GM12872 (cell line): ENCODE results near the gene PCBP3.

Experiments used
- TF ChIP-seq, protein P1 (sequence below): IDR thresholded peaks from 3 replicates; pipeline ENCODE4 v1.5.1; 2011; ENCODE audit warnings: low read depth, mild to moderate bottlenecking, low read length, moderate library complexity; ENCODE audit not compliant: insufficient read depth

The PCBP3 gene

DNA sequence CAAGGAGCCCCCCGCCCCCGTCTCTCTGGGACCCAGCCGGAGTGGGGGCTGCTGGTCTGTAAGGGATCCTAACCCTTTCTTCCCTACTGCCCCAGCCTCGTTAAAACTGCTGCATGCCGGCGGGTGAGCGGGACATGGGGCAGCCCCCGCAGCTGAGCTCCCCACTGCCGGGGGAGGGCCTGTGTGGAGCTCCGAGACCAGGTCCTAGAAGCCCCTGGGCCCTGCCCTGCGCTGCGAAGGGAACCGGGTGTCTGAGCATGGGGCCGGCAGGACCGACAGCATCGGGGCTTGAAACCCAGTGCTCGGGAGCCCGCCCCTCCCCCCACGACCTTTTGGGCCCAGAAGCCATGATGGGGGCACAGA lies 328.8 kb downstream of the PCBP3 start:
- TF ChIP-seq, protein P1, sequence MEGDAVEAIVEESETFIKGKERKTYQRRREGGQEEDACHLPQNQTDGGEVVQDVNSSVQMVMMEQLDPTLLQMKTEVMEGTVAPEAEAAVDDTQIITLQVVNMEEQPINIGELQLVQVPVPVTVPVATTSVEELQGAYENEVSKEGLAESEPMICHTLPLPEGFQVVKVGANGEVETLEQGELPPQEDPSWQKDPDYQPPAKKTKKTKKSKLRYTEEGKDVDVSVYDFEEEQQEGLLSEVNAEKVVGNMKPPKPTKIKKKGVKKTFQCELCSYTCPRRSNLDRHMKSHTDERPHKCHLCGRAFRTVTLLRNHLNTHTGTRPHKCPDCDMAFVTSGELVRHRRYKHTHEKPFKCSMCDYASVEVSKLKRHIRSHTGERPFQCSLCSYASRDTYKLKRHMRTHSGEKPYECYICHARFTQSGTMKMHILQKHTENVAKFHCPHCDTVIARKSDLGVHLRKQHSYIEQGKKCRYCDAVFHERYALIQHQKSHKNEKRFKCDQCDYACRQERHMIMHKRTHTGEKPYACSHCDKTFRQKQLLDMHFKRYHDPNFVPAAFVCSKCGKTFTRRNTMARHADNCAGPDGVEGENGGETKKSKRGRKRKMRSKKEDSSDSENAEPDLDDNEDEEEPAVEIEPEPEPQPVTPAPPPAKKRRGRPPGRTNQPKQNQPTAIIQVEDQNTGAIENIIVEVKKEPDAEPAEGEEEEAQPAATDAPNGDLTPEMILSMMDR: no peak

DNA sequence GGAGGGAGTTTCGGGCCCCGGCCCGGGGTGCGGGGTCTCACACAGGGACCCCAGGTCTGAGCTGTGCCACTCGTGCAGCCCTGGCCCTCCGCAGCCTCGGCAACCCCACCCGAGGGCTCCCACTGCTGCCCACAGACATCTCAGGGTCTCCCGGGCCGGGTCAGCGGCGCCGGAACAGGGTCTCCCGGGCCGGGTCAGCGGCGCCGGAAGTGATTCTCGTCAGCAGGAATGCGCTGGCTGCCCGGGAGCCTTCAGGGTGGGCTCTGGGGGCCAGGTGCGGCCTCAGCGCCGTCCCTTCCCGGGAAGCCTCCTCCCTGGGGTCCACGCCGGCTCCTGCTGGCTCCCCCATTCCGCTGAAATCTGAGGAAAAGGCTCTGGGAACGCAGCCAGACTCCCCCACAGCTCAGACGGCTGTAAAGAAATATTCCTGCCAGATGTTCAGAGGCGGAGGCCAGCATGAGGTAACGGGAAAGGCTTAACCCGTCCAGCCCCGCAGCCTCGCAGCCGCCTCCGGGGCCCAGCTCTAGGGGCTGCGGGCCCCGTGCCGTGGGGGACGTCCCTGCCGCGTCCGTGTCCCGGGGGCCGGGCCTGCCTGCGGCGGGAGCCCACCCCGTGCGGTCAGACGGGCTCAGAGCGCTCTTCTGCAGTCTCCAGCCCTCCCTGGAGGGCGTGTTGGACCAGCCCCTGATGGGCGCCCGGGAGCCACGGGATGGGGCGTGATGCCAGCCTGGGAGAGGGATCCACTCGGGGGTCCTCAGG lies 329.4 kb downstream of the PCBP3 start:
- TF ChIP-seq, protein P1: no peak

DNA sequence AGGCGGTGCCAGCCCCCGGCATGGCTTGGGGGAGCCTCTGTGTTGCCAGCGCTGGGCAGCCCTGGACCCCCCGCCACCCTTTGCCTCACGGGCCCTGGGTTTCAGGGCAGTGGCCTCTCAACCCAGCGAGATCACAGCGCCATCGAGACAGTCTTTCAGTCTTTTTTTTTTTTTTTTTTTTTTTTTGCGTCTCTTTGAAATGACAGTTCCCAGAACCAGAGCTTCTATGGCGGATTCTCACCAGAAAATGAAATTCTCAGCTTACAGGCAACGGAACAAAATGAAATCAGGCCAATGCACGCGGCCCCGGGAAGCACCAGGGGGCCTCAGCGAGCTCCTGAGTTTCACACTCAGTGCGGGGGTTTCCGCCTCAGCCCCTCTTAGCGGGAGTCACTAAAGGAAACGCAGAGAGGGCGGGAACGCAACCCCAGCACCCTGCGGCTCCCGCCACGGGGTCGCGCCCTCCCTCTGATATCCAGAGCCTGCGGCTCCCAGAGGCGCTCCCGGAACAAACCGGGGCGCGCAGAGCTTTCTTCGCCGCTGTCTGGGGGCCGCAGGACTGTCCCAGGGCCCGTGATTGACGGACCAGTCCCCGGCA lies 330.0 kb downstream of the PCBP3 start:
- TF ChIP-seq, protein P1: peak; percentile 60

DNA sequence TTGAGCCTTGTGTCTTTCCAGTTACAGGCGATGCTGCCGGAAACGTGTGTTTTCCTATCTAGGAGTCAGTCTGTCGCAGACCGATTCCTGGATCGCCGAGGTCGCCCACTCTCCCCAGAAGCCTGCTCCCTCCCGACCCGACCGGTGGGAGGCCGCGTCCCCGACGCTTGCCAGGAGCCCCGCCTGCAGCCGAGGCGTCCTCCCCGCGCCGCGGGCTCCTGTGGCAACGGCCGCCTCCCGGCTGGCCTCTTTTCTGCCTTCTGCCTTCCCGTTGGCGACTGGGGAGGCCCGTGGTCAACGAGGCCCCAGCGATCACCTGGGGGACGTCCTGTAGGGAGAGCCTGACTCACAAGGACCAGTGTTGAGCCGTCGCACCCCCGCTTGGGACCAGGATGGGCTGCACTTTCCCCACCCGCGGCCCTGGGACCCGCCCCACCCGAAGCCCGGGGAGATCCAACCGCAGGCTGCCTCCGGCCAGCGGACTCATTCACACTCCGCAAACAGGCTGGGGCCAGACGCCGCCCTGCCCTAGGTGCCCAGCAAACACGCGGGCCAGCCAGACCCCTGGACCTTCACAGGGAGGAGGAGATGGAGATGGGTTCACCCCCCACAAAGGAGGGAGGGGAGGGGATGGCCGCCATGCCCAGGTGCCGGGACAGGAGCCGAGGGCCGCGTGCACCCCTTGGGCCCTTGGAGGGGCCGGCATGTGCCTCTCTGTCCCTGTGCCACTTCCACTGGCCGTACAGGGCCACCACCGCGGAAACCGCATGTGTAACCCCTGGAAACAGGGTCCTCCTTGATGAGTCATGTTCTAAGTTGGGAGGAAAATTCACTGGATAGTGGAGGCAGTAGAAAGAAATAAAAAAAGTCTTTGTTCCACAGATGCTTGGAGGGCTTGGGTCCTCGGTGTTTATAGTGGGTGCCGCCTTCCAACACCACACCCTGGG lies 330.8 kb downstream of the PCBP3 start:
- TF ChIP-seq, protein P1: no peak

DNA sequence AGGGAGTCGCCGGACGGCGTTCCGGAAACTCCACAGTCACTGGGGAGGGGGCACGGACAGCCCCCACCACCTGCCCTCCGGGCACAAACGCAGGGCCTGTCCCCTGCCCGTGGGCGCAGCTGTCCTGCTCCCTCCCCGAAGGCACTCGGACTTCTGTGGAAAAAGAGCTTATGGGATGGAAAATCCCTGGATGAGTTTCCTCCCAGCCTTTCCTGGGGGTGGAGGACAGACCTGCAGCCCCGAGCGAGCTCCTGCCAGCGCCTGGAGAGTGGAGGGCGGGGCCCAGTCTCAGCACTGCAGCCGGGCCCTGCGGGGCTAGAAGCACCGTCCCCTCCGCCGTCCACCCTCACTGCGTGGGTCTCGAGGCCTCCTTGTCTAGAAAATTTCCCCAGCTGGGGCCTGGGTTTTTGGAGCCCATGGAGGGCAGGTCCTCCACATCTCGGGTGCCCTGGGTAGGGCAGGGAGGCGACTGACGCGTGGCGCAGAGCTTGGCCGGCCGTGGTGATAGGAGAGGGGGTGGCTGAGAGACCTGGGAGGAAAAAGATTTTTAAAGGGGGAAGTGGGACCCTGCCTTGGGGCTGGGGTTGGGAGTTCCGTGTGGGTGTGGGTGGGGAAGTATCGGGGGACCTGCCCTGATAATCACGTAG lies 331.6 kb downstream of the PCBP3 start:
- TF ChIP-seq, protein P1: no peak

DNA sequence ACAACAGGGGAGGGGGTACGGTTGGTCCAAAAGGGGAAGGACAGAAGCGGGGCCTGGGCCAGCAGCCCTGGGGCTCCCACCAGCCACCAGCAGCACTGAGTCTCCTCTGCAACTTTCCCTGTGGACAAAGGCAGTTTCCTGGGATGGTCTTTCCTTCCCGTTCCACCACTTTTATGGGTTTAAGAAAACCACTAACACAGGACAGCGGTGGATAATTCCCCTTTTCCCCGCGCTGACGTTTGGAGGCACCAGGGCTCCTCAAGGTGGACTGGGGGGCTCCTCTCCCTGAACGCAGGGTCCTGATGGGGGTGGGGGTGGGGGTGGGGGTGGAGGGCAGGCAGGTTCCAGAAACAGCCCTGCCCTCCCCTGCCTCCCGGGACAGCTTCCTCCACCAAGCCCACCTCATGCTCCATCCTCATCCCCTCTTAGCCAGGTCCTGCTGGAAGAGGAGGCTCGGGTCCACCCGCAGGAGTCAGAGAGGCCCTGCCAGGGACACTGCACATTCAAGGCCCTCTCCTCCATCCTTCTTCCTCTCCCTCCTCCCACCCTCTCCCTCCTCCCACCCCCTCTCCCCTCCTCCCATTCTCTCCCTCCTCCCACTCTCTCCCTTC lies 333.3 kb downstream of the PCBP3 start:
- TF ChIP-seq, protein P1: no peak
